Activated T-cell treated with anti-CD3 and anti-CD28 coated beads, Interleukin-2, amount 50 U/mL, for 72 hours (primary cell): ENCODE measurements around the gene FEZ2. TPM values are rescaled to one million over a fixed set of nuclear protein-coding genes. Genes with fewer than 3 reads are reported as not detected.
"Not testable (repeated sequence)": the region's sequence is repeated elsewhere in the genome, so short reads cannot be mapped to it uniquely, and the experiment has no call there.

Source experiments
- ATAC-seq, 2 donors: fragments of 150-1000 bp; cut with Tn5 transposase; replicated peaks in 1 of 2; 2 replicates each; pipeline ENCODE4 v1.10.0; 2021; ENCODE audit warnings: moderate library complexity in 2 of 2, mild to moderate bottlenecking in 1 of 2
- DNase-seq, 2 donors: peaks; one replicate each; pipeline ENCODE4 v3.0.0; 2021 to 2022; ENCODE audit warnings: mixed read lengths in 1 of 2
- H3K27ac Mint-ChIP-seq: one replicate; pipeline ENCODE4 v1.8.0; 2022; ENCODE audit warnings: mild to moderate bottlenecking, moderate library complexity, mixed read lengths
- H3K27me3 Mint-ChIP-seq: one replicate; pipeline ENCODE4 v1.8.0; 2022; ENCODE audit warnings: low read depth, mixed read lengths
- H3K36me3 Mint-ChIP-seq, 2 donors: one replicate each; pipeline ENCODE4 v1.8.0; 2022; ENCODE audit warnings: mixed read lengths in 2 of 2, mild to moderate bottlenecking in 1 of 2; ENCODE audit not compliant: insufficient read depth in 2 of 2
- H3K4me1 Mint-ChIP-seq: one replicate; pipeline ENCODE4 v1.8.0; 2022; ENCODE audit warnings: low read depth, mixed read lengths
- H3K4me3 Mint-ChIP-seq, 2 donors: one replicate each; pipeline ENCODE4 v1.8.0; 2022; ENCODE audit warnings: mild to moderate bottlenecking in 2 of 2, mixed read lengths in 2 of 2, moderate library complexity in 2 of 2
- H3K9me3 Mint-ChIP-seq, 2 donors: one replicate each; pipeline ENCODE4 v1.8.0; 2022; ENCODE audit warnings: mixed read lengths in 2 of 2
- total RNA-seq, 2 donors: library from RNA; stranded (reverse); gene quantifications; one replicate each; pipeline ENCODE4 v1.2.3, GENCODE V29; 2022

The FEZ2 gene
- total RNA-seq, 2 donors from 2014 or later, result 11.1 to 12.5 TPM

DNA sequence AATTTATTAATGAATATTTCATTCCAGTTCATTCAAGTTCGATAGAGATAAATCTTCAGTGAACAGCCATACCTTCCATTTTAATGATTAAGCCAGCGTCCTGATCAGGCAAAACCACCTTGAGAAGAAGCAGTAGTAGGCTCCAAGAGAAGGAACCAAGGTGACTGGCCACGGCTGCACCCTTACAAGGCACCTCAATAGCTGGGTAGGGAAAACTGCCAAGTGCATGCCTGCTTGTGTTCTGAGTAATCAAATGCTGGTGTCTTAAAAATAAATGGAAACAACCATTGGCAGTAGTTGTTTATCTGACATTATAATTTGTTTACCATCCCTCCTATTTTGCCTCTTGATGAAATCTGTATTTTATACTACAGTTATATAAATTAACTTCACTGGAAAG, 10.0 kb upstream of the FEZ2 start:
- ATAC-seq (no peak), DNase-seq (no peak)
- Mint-ChIP-seq H3K27me3 (no peaks in the 10 kb centered on the region), H3K36me3 (no peaks in the 10 kb centered on the region), H3K4me3 (no peak overlapping the region), H3K9me3 (no peaks in the 10 kb centered on the region), H3K4me1 (no peaks in the 10 kb centered on the region), H3K27ac (no peak overlapping the region)

DNA sequence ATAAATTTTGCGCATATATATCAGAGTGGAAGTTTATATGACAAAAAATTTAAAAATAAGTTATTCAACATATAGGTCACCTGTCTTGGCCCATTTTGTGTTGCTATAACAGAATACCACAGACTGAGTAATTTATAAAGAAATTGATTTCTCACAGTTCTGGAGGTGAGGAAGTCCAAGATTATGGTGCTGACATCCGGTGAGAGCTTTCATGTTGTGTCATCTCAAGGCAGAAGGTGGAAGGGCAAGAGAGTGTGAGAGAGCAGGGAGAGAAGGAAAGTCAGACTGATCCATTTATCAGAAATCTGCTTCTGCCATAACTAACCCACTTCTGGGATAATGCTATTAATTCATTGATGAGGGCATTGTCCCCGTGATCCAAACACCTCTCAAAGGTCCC, 9.0 kb upstream of the FEZ2 start:
- Mint-ChIP-seq H3K27ac (no peak overlapping the region), H3K36me3 (no peaks in the 10 kb centered on the region), H3K9me3 (no peaks in the 10 kb centered on the region), H3K27me3 (no peaks in the 10 kb centered on the region), H3K4me1 (no peaks in the 10 kb centered on the region), H3K4me3 (no peak overlapping the region)
- DNase-seq, result no peak
- peak in 1 of 2 donors; percentile 38 for ATAC-seq

- Mint-ChIP-seq H3K4me3 (no peak overlapping the region), H3K4me1 (no peaks in the 10 kb centered on the region), H3K27ac (no peak overlapping the region), H3K27me3 (no peaks in the 10 kb centered on the region), H3K9me3 (no peaks in the 10 kb centered on the region), H3K36me3 (no peaks in the 10 kb centered on the region)
- no peak for DNase-seq
- no peak for ATAC-seq
These were observed 7.3 kb upstream of the FEZ2 start for GRCh38 chr2:36605273-36605672.

DNA sequence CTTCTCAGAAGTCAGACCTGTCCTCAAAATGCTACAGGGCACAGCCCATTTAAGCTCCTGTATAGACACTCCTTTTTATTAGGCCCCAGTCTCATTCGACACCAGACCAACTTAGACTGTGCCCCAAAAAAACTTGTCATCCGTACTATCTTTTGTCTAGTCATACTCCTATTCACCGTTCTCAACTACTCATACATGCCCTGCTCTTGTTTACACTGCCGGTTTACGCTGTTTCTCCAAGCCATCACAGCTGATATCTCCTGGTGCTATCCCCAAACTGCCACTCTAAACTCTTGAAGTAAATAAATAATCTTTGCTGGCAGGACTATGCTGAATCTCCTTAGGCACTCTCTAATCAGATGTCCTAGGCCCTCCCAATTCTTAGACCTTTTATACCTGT, 5.7 kb upstream of the FEZ2 start:
- DNase-seq, H3K27ac Mint-ChIP-seq, ATAC-seq, H3K27me3 Mint-ChIP-seq, H3K4me3 Mint-ChIP-seq, H3K4me1 Mint-ChIP-seq, H3K9me3 Mint-ChIP-seq, H3K36me3 Mint-ChIP-seq: not testable (repeated sequence)

DNA sequence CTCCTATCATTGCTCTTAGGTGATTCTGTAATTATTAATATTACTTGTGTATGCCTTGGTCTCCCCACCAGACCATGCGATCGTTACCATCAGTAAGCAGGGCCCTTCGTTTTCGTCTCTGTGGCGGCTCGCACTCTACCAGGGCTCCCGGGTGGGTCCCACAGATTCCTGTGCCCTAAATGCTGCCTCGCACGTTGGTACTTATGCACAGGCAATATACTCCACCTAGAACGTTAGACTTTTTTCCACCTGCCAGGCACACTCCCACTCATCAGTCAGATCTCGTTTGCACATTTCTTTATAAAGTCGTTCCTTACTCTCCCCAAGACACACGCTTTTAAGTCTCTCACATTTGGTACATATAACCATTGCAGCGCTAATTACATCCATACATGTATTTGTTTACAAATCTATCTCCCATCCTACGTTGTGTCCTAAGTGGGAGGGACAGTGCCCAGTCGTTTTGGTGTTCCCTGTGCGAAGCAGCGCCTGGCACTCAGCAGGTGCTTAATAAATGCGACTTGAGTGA, 901 bp downstream of the FEZ2 start:
- H3K36me3 Mint-ChIP-seq, result peaks cover 0 to 3% of the 10 kb centered on the region in 2 donors
- H3K4me1 Mint-ChIP-seq, result peaks cover 24% of the 10 kb centered on the region
- DNase-seq (no peak), ATAC-seq (no peak)
- H3K27me3 Mint-ChIP-seq, result no peaks in the 10 kb centered on the region
- no peaks in the 10 kb centered on the region for H3K9me3 Mint-ChIP-seq
- peak overlapping the region; percentile 86 to 94 for H3K4me3 Mint-ChIP-seq
- H3K27ac Mint-ChIP-seq, result peak overlapping the region; percentile 38

- DNase-seq (no peak), ATAC-seq (no peak)
- Mint-ChIP-seq H3K9me3 (no peaks in the 10 kb centered on the region), H3K27ac (no peak overlapping the region), H3K4me3 (peak overlapping the region; percentile 86 to 94), H3K36me3 (peaks cover 0 to 3% of the 10 kb centered on the region in 2 donors), H3K27me3 (no peaks in the 10 kb centered on the region), H3K4me1 (peaks cover 30% of the 10 kb centered on the region)
These were observed 1.6 kb downstream of the FEZ2 start for GRCh38 chr2:36596397-36596796.

DNA sequence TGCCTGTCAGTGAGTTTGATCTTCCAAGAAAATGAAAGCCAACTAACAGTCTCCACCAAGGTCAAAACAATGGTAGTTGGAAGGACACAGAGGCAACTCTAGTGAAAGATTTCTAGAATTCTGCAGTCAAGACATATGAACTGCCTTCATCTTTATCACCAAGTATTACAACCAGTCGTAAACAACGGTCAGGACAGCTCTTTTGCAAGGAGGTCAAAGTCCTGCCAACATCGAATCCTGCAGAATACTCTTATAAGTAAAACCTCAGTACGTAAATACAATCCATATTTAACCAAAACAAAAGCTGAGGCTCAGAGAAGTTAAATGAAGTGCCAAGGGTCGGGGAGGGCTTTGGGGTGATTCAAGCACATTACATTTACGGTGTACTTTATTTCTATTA, 3.1 kb downstream of the FEZ2 start:
- Mint-ChIP-seq H3K27ac (no peak overlapping the region), H3K27me3 (no peaks in the 10 kb centered on the region)
- ATAC-seq, result no peak

GRCh38 chr2:36589230-36589630, 8.7 kb downstream of the FEZ2 start:
- Mint-ChIP-seq H3K4me3 (no peak overlapping the region), H3K27me3 (no peaks in the 10 kb centered on the region), H3K27ac (peak overlapping the region; percentile 19), H3K9me3 (no peaks in the 10 kb centered on the region), H3K4me1 (peaks cover 20% of the 10 kb centered on the region), H3K36me3 (peaks cover 0 to 9% of the 10 kb centered on the region in 2 donors)
- ATAC-seq (no peak), DNase-seq (no peak)

More for the DNA sequence above, 3.1 kb downstream of the FEZ2 start:
- H3K4me1 Mint-ChIP-seq, result peaks cover 33% of the 10 kb centered on the region
- H3K9me3 Mint-ChIP-seq, result no peaks in the 10 kb centered on the region
- peaks cover 0 to 7% of the 10 kb centered on the region in 2 donors for H3K36me3 Mint-ChIP-seq
- no peak overlapping the region for H3K4me3 Mint-ChIP-seq
- no peak for DNase-seq

GRCh38 chr2:36587556-36587955, 10.4 kb downstream of the FEZ2 start:
- peaks cover 0 to 8% of the 10 kb centered on the region in 2 donors for H3K36me3 Mint-ChIP-seq
- H3K27ac Mint-ChIP-seq, result no peak overlapping the region
- H3K4me3 Mint-ChIP-seq, result no peak overlapping the region
- no peaks in the 10 kb centered on the region for H3K9me3 Mint-ChIP-seq
- ATAC-seq, result peak in 1 of 2 donors; percentile 36
- no peak for DNase-seq
- H3K27me3 Mint-ChIP-seq, result no peaks in the 10 kb centered on the region
- H3K4me1 Mint-ChIP-seq, result peaks cover 14% of the 10 kb centered on the region

GRCh38 chr2:36587101-36587500, 10.9 kb downstream of the FEZ2 start:
- peaks cover 0 to 10% of the 10 kb centered on the region in 2 donors for H3K36me3 Mint-ChIP-seq
- no peak for DNase-seq
- no peak overlapping the region for H3K27ac Mint-ChIP-seq
- no peaks in the 10 kb centered on the region for H3K27me3 Mint-ChIP-seq
- peaks cover 14% of the 10 kb centered on the region for H3K4me1 Mint-ChIP-seq
- H3K9me3 Mint-ChIP-seq, result no peaks in the 10 kb centered on the region
- no peak overlapping the region for H3K4me3 Mint-ChIP-seq
- ATAC-seq, result no peak

DNA sequence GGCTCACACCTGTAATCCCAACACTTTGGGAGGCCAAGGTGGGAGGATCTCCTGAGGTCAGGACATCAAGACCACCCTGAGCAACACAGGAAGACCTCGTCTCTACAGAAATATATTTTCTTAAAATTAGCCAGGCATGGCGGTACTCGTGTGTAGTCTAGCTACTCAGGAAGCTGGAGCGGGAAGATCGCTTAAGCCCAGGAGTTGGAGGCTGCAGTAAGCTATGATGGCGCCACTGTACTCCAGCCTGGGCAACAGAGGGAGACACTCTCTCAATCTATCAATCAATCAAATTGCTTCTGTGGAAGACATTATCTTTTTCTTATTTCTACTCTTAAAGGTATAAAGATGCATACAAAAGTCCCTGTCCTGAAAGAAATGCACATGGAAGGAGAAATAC, 11.3 kb downstream of the FEZ2 start:
- H3K27ac Mint-ChIP-seq, result no peak overlapping the region
- ATAC-seq, result no peak
- H3K36me3 Mint-ChIP-seq, result peaks cover 0 to 13% of the 10 kb centered on the region in 2 donors

DNA sequence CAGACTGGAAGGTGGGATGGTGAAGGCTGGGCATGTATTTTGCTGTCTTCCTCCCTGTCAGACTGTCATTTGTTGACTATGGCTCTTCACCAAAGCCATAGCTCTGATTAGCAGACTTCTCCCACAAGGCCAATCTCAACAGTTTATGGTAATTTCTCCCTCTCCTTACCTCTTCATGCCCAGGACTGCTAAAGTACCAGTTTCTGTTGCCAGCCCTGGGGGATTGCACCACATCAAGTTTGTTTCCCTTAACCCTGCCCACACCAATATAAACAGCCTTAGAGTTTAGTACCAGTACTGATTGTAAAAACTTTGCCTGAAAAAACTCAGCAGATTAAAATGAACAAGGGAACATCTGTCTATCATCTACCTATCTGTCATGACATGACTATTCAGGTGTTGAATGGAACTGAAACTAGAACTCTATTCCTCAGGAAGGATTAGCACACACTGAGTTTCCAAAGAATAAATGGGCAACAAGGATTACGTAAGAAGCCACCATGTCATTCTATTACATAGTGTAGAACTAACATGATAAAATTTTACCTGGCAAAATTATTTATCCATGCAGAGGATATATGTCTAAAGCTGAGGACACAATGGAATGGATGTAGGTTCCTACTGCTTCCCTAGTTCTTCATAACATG, 13.7 kb downstream of the FEZ2 start:
- Mint-ChIP-seq H3K9me3 (no peaks in the 10 kb centered on the region), H3K27ac (no peak overlapping the region), H3K27me3 (no peaks in the 10 kb centered on the region), H3K4me1 (peaks cover 9% of the 10 kb centered on the region), H3K4me3 (no peak overlapping the region), H3K36me3 (peaks cover 2 to 10% of the 10 kb centered on the region in 2 donors)
- ATAC-seq (no peak), DNase-seq (no peak)

More for the DNA sequence above, 11.3 kb downstream of the FEZ2 start:
- Mint-ChIP-seq H3K27me3 (no peaks in the 10 kb centered on the region), H3K9me3 (no peaks in the 10 kb centered on the region), H3K4me1 (peaks cover 11% of the 10 kb centered on the region), H3K4me3 (no peak overlapping the region)
- DNase-seq, result no peak

DNA sequence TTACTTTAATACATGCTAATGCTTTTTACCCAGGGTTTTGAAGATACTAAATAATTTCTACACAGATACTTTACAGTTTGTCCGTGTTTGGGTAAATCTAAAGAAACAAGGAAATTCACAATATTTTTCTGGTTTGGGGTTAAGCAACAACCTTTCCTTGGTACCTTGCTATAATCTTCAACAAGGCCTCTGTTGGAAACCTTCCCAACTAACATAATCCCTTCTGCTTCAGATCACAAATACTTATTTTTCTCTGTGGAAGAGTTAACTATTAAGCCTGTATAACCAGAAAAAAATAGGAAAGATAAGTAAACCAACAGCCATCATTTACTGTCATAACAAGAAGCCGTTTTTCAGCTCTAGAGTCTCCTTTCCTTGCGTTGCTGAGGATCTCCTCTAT, 15.0 kb downstream of the FEZ2 start:
- no peak for ATAC-seq
- Mint-ChIP-seq H3K27me3 (no peaks in the 10 kb centered on the region), H3K4me3 (no peak overlapping the region), H3K36me3 (peaks cover 13 to 21% of the 10 kb centered on the region in 2 donors), H3K9me3 (no peaks in the 10 kb centered on the region), H3K27ac (no peak overlapping the region), H3K4me1 (peaks cover 20% of the 10 kb centered on the region)
- DNase-seq, result no peak

GRCh38 chr2:36582538-36582937, 15.4 kb downstream of the FEZ2 start:
- ATAC-seq (no peak), DNase-seq (no peak)
- peaks cover 13 to 25% of the 10 kb centered on the region in 2 donors for H3K36me3 Mint-ChIP-seq
- H3K4me1 Mint-ChIP-seq, result peaks cover 20% of the 10 kb centered on the region
- H3K9me3 Mint-ChIP-seq, result no peaks in the 10 kb centered on the region
- no peaks in the 10 kb centered on the region for H3K27me3 Mint-ChIP-seq
- H3K4me3 Mint-ChIP-seq, result no peak overlapping the region
- no peak overlapping the region for H3K27ac Mint-ChIP-seq
